Neural cell (in vitro differentiated cells): ENCODE results near the gene PPP1R12A. TPM values are rescaled to one million over a fixed set of nuclear protein-coding genes. Genes with fewer than 3 reads are reported as not detected.

Experiments
- H2AFZ ChIP-seq: fragments of 200-600, 300-800 bp; sonication (generic), shearing (Covaris generic); 2 replicates; pipeline ENCODE4 v1.6.0; 2014; ENCODE audit warnings: low read depth, mild to moderate bottlenecking, antibody characterized with exemption, low read length, moderate library complexity
- H3F3A ChIP-seq: fragments of 200-600 bp; shearing (Covaris generic); 2 replicates; pipeline ENCODE4 v1.6.1; 2016; ENCODE audit warnings: mild to moderate bottlenecking, moderate library complexity, mixed read lengths, antibody characterized with exemption, low read length; ENCODE audit not compliant: insufficient read depth, poor library complexity, severe bottlenecking
- H3K27ac ChIP-seq: fragments of 200-600, 300-800 bp; sonication (generic), shearing (Covaris generic); 2 replicates; pipeline ENCODE4 v1.5.1; 2014; ENCODE audit warnings: mild to moderate bottlenecking, low read length, moderate library complexity
- H3K27me3 ChIP-seq: fragments of 300-800, 200-600 bp; sonication (generic), shearing (Covaris generic); 2 replicates; pipeline ENCODE4 v1.6.0; 2014; ENCODE audit warnings: mild to moderate bottlenecking, low read depth, low read length, moderate library complexity; ENCODE audit not compliant: insufficient read depth
- H3K36me3 ChIP-seq: fragments of 300-800, 200-600 bp; sonication (generic), shearing (Covaris generic); 2 replicates; pipeline ENCODE4 v1.5.1; 2014; ENCODE audit warnings: mild to moderate bottlenecking, antibody characterized with exemption, low read length, moderate library complexity; ENCODE audit not compliant: insufficient read depth
- H3K4me2 ChIP-seq: fragments of 300-800, 200-600 bp; sonication (generic), shearing (Covaris generic); 2 replicates; pipeline ENCODE4 v1.6.0; 2014; ENCODE audit warnings: mild to moderate bottlenecking, low read length
- H3K4me3 ChIP-seq: fragments of 300-800, 200-600 bp; sonication (generic), shearing (Covaris generic); 2 replicates; pipeline ENCODE4 v1.5.1; 2014; ENCODE audit warnings: mild to moderate bottlenecking, low read length, moderate library complexity
- H3K79me2 ChIP-seq: fragments of 200-600 bp; shearing (Covaris generic); replicated peaks from 2 replicates; pipeline ENCODE4 v1.6.0; 2014; ENCODE audit warnings: mild to moderate bottlenecking, low read length, moderate library complexity; ENCODE audit not compliant: insufficient read depth
- H3K9ac ChIP-seq: fragments of 300-800, 200-600 bp; sonication (generic), shearing (Covaris generic); 2 replicates; pipeline ENCODE4 v1.6.1; 2016; ENCODE audit warnings: mild to moderate bottlenecking, low read length, mixed read lengths
- H3K9me2 ChIP-seq: fragments of 200-600 bp; shearing (Covaris generic); 2 replicates; pipeline ENCODE4 v1.6.1; 2016; ENCODE audit warnings: mild to moderate bottlenecking, low read length, mixed read lengths; ENCODE audit not compliant: insufficient read depth
- H3K9me3 ChIP-seq: fragments of 200-600, 300-800 bp; sonication (generic), shearing (Covaris generic); 2 replicates; pipeline ENCODE4 v1.6.1; 2016; ENCODE audit warnings: mild to moderate bottlenecking, mixed run types, low read length, moderate library complexity, mixed read lengths
- H4K20me1 ChIP-seq: fragments of 200-600 bp; shearing (Covaris generic); 2 replicates; pipeline ENCODE4 v1.6.1; 2016; ENCODE audit warnings: mild to moderate bottlenecking, mixed run types; ENCODE audit not compliant: insufficient read depth
- EP300 ChIP-seq: fragments of 450-650 bp; conservative IDR thresholded peaks from 2 replicates; pipeline ENCODE4 v1.6.1; 2014; ENCODE audit warnings: antibody characterized with exemption, mild to moderate bottlenecking, moderate library complexity; ENCODE audit not compliant: poor library complexity, severe bottlenecking
- EZH2 ChIP-seq: fragments of 200-600, 300-800 bp; shearing (Covaris generic), sonication (generic); IDR thresholded peaks from 2 replicates; pipeline ENCODE4 v1.6.1; 2014; ENCODE audit warnings: antibody characterized with exemption, low read length, borderline replicate concordance, mild to moderate bottlenecking; ENCODE audit not compliant: insufficient read depth, poor library complexity, severe bottlenecking
- MXI1 ChIP-seq: fragments of 450-650 bp; conservative IDR thresholded peaks from 2 replicates; pipeline ENCODE4 v1.6.1; 2014; ENCODE audit warnings: antibody characterized with exemption, mild to moderate bottlenecking; ENCODE audit not compliant: poor library complexity, severe bottlenecking
- POLR2AphosphoS5 ChIP-seq: IDR thresholded peaks from 2 replicates; pipeline ENCODE4 v1.6.1; 2012
- RAD21 ChIP-seq: fragments of 450-650 bp; conservative IDR thresholded peaks from 2 replicates; pipeline ENCODE4 v1.6.1; 2014; ENCODE audit warnings: antibody characterized with exemption, mild to moderate bottlenecking, moderate library complexity
- SMC3 ChIP-seq: fragments of 450-650 bp; conservative IDR thresholded peaks from 2 replicates; pipeline ENCODE4 v1.6.1; 2014; ENCODE audit warnings: antibody characterized with exemption, mild to moderate bottlenecking, moderate library complexity; ENCODE audit not compliant: poor library complexity
- TAF1 ChIP-seq: IDR thresholded peaks from 2 replicates; pipeline ENCODE4 v1.6.1; 2012; ENCODE audit warnings: low read depth
- polyA plus RNA-seq: library from polyadenylated mRNA; depleted of rRNA; stranded (reverse); fragments of >200 nt; gene quantifications from 2 replicates; pipeline ENCODE4 v1.2.3, GENCODE V29; 2014
- TF ChIP-seq, protein P1 (sequence below): fragments of 450-650 bp; IDR thresholded peaks from 2 replicates; pipeline ENCODE4 v1.5.1; 2014; ENCODE audit warnings: antibody characterized with exemption, mild to moderate bottlenecking, moderate library complexity; ENCODE audit not compliant: poor library complexity, severe bottlenecking
- TF ChIP-seq, protein P2 (sequence below): IDR thresholded peaks from 2 replicates; pipeline ENCODE4 v1.6.1; 2012; ENCODE audit warnings: borderline replicate concordance

PPP1R12A gene
- polyA plus RNA-seq, 1 donor from 2014 or later, result 68.2 TPM

DNA sequence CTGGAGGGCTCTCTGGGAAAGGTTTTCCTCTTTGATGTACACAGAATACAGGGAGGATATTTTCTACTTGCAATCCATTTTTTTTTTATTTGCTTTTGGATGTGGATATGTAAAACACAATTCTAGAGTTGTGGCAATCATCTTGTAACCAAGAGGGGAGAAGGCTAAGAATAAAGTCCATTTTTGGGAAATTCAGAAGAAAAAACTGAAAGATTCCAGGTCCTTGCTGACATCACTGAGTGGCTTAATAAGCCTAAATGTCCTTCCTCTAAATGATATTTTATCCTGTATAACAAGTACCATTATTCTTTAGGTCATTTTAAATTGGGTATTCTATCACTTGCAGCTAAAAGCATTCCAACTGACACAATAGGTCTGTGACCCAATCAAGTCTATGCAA, 64.0 kb downstream of the PPP1R12A start:
- H3K4me2 ChIP-seq, result no peak overlapping the region
- H3K4me3 ChIP-seq, result no peak overlapping the region
- no peaks in the 10 kb centered on the region for H3K9me3 ChIP-seq
- no peaks in the 10 kb centered on the region for H3K27me3 ChIP-seq
- H3F3A ChIP-seq, result no peaks in the 10 kb centered on the region
- no peak overlapping the region for H3K27ac ChIP-seq
- H4K20me1 ChIP-seq, result no peaks in the 10 kb centered on the region
- H3K79me2 ChIP-seq, result peaks cover 7% of the 10 kb centered on the region
- no peak overlapping the region for H2AFZ ChIP-seq
- H3K36me3 ChIP-seq, result no peaks in the 10 kb centered on the region
- no peaks in the 10 kb centered on the region for H3K9me2 ChIP-seq
- no peak overlapping the region for H3K9ac ChIP-seq
- TF ChIP-seq EP300 (no peak), RAD21 (no peak), TAF1 (no peak), SMC3 (no peak), POLR2AphosphoS5 (no peak), MXI1 (no peak), EZH2 (no peak)
- TF ChIP-seq, protein P1, sequence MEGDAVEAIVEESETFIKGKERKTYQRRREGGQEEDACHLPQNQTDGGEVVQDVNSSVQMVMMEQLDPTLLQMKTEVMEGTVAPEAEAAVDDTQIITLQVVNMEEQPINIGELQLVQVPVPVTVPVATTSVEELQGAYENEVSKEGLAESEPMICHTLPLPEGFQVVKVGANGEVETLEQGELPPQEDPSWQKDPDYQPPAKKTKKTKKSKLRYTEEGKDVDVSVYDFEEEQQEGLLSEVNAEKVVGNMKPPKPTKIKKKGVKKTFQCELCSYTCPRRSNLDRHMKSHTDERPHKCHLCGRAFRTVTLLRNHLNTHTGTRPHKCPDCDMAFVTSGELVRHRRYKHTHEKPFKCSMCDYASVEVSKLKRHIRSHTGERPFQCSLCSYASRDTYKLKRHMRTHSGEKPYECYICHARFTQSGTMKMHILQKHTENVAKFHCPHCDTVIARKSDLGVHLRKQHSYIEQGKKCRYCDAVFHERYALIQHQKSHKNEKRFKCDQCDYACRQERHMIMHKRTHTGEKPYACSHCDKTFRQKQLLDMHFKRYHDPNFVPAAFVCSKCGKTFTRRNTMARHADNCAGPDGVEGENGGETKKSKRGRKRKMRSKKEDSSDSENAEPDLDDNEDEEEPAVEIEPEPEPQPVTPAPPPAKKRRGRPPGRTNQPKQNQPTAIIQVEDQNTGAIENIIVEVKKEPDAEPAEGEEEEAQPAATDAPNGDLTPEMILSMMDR, result no peak
- TF ChIP-seq, protein P2, sequence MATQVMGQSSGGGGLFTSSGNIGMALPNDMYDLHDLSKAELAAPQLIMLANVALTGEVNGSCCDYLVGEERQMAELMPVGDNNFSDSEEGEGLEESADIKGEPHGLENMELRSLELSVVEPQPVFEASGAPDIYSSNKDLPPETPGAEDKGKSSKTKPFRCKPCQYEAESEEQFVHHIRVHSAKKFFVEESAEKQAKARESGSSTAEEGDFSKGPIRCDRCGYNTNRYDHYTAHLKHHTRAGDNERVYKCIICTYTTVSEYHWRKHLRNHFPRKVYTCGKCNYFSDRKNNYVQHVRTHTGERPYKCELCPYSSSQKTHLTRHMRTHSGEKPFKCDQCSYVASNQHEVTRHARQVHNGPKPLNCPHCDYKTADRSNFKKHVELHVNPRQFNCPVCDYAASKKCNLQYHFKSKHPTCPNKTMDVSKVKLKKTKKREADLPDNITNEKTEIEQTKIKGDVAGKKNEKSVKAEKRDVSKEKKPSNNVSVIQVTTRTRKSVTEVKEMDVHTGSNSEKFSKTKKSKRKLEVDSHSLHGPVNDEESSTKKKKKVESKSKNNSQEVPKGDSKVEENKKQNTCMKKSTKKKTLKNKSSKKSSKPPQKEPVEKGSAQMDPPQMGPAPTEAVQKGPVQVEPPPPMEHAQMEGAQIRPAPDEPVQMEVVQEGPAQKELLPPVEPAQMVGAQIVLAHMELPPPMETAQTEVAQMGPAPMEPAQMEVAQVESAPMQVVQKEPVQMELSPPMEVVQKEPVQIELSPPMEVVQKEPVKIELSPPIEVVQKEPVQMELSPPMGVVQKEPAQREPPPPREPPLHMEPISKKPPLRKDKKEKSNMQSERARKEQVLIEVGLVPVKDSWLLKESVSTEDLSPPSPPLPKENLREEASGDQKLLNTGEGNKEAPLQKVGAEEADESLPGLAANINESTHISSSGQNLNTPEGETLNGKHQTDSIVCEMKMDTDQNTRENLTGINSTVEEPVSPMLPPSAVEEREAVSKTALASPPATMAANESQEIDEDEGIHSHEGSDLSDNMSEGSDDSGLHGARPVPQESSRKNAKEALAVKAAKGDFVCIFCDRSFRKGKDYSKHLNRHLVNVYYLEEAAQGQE, result no peak

DNA sequence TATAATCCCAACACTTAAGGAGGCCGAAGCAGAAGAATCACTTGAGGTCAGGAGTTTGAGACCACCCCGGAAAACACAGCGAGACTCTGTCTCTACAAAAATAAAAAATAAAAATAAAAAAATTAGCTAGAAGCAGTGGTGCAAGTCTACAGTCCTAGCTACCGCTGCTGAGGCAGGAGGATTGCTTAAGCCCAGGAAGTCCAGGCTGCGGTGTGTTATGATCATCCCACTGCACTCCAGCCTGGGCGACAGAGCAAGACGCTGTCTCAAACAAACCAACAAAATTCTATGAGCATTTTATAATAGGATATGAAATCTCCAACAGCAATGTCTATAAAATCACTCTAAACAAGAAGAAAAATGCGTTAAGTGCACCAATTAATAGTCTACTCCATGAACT, 75.3 kb downstream of the PPP1R12A start:
- no peaks in the 10 kb centered on the region for H4K20me1 ChIP-seq
- no peak overlapping the region for H3K27ac ChIP-seq
- H2AFZ ChIP-seq, result no peak overlapping the region
- TF ChIP-seq, protein P2, result no peak
- no peak for TF ChIP-seq EP300
- TF ChIP-seq RAD21, result no peak
- no peaks in the 10 kb centered on the region for H3K36me3 ChIP-seq
- no peaks in the 10 kb centered on the region for H3K27me3 ChIP-seq
- H3K79me2 ChIP-seq, result peaks cover 31% of the 10 kb centered on the region
- H3F3A ChIP-seq, result no peaks in the 10 kb centered on the region
- H3K9ac ChIP-seq, result no peak overlapping the region
- no peaks in the 10 kb centered on the region for H3K9me3 ChIP-seq
- H3K9me2 ChIP-seq, result no peaks in the 10 kb centered on the region
- H3K4me2 ChIP-seq, result no peak overlapping the region
- H3K4me3 ChIP-seq, result no peak overlapping the region
